Mesendoderm (in vitro differentiated cells): ENCODE measurements around the gene GFRA1.

Source experiments
- DNase-seq: peaks from one replicate; pipeline ENCODE4 v3.0.0; 2013
- H2AK5ac ChIP-seq: 2 replicates; pipeline ENCODE4 v1.6.1; 2013; ENCODE audit warnings: low read length, inconsistent platforms
- H2BK120ac ChIP-seq: 2 replicates; pipeline ENCODE4 v1.6.1; 2013; ENCODE audit warnings: low read depth, mild to moderate bottlenecking, low read length, moderate library complexity, mixed read lengths
- H2BK15ac ChIP-seq: replicated peaks from 2 replicates; pipeline ENCODE4 v1.6.1; 2013; ENCODE audit warnings: low read depth, mild to moderate bottlenecking, moderate library complexity
- H2BK5ac ChIP-seq: 2 replicates; pipeline ENCODE4 v1.6.1; 2013; ENCODE audit warnings: low read length, inconsistent platforms
- H3K18ac ChIP-seq: 2 replicates; pipeline ENCODE4 v1.6.1; 2013; ENCODE audit warnings: mild to moderate bottlenecking, low read length, mixed read lengths
- H3K23ac ChIP-seq: one replicate; pipeline ENCODE4 v1.6.1; 2013; ENCODE audit warnings: low read length
- H3K27ac ChIP-seq: 2 replicates; pipeline ENCODE4 v1.5.1; 2013; ENCODE audit warnings: low read depth, mild to moderate bottlenecking, inconsistent platforms, low read length, moderate library complexity
- H3K27me3 ChIP-seq: 2 replicates; pipeline ENCODE4 v1.6.1; 2013; ENCODE audit warnings: low read length, control low read depth, mild to moderate bottlenecking, inconsistent platforms; ENCODE audit not compliant: insufficient read depth, poor library complexity
- H3K36me3 ChIP-seq: 2 replicates; pipeline ENCODE4 v1.6.1; 2013; ENCODE audit warnings: low read length, inconsistent platforms; ENCODE audit not compliant: control insufficient read depth, insufficient read depth
- H3K4ac ChIP-seq: one replicate; pipeline ENCODE4 v1.6.1; 2013; ENCODE audit warnings: low read depth, mild to moderate bottlenecking, low read length, moderate library complexity
- H3K4me1 ChIP-seq: 2 replicates; pipeline ENCODE4 v1.6.1; 2013; ENCODE audit warnings: low read depth, low read length, inconsistent platforms; ENCODE audit not compliant: control insufficient read depth
- H3K4me2 ChIP-seq: 2 replicates; pipeline ENCODE4 v1.6.1; 2013; ENCODE audit warnings: low read length
- H3K4me3 ChIP-seq: 2 replicates; pipeline ENCODE4 v1.5.1; 2013; ENCODE audit warnings: mild to moderate bottlenecking, low read length
- H3K56ac ChIP-seq: one replicate; pipeline ENCODE4 v1.6.1; 2013; ENCODE audit warnings: low read length
- H3K79me1 ChIP-seq: 2 replicates; pipeline ENCODE4 v1.6.1; 2013; ENCODE audit warnings: low read length, inconsistent platforms
- H3K79me2 ChIP-seq: 2 replicates; pipeline ENCODE4 v1.6.1; 2013; ENCODE audit warnings: mild to moderate bottlenecking, low read length; ENCODE audit not compliant: control insufficient read depth, insufficient read depth
- H3K9ac ChIP-seq: 2 replicates; pipeline ENCODE4 v1.6.1; 2013; ENCODE audit warnings: low read length, inconsistent platforms
- H4K5ac ChIP-seq: one replicate; pipeline ENCODE4 v1.6.1; 2013; ENCODE audit warnings: low read length
- H4K8ac ChIP-seq: one replicate; pipeline ENCODE4 v1.6.1; 2013; ENCODE audit warnings: low read depth, mild to moderate bottlenecking, control low read depth, low read length, moderate library complexity
- WGBS: extraction: QIAGEN DNeasy Blood & Tissue Kit; methylation state at CpG from one replicate; pipeline ENCODE4 v1.1.7; 2013; ENCODE audit warnings: low lambda C conversion rate, missing lambda C conversion rate; ENCODE audit not compliant: insufficient coverage; ENCODE audit errors: extremely low coverage; 5-methylcytosine and 5-hydroxymethylcytosine counted together

The GFRA1 gene

DNA sequence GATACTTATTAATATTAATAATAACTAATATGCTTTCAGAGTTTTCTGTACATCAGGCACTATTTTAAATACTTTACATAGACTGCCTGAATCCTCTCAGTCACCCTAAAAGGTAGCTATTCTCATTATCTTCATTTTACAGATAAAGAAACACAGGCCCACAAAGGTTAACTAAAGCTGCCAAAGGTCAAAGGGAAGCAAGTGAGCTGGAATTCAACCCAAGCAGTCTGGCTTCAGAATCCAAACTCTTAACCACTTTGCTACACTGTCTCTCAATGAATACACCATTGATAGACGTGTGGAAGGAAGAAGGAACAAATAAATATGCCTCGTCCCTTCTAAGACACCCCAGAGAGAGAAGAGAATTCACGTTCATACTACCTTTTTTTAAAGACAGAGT lies 52.0 kb downstream of the GFRA1 start:
- no peak overlapping the region for H3K9ac ChIP-seq
- H3K79me1 ChIP-seq: no peaks in the 10 kb centered on the region
- H3K18ac ChIP-seq: no peak overlapping the region

GRCh38 chr10:116216676-116217075 lies 56.3 kb downstream of the GFRA1 start:
- no peak overlapping the region for H3K4me2 ChIP-seq
- no peak for DNase-seq

More for the DNA sequence above, 52.0 kb downstream of the GFRA1 start:
- H4K5ac ChIP-seq: no peak overlapping the region
- no peak overlapping the region for H2BK5ac ChIP-seq
- no peaks in the 10 kb centered on the region for H3K4me1 ChIP-seq
- no peak overlapping the region for H3K4ac ChIP-seq
- H3K27me3 ChIP-seq: no peaks in the 10 kb centered on the region
- no peak for DNase-seq
- no peaks in the 10 kb centered on the region for H3K36me3 ChIP-seq
- no peak overlapping the region for H4K8ac ChIP-seq
- H3K56ac ChIP-seq: no peak overlapping the region
- H3K4me2 ChIP-seq: no peak overlapping the region
- H3K4me3 ChIP-seq: no peak overlapping the region
- no CpG with 5 or more reads among the region's 3 CpGs for WGBS
- no peak overlapping the region for H2AK5ac ChIP-seq
- no peak overlapping the region for H3K27ac ChIP-seq
- H3K23ac ChIP-seq: no peak overlapping the region
- H2BK120ac ChIP-seq: no peak overlapping the region
- H2BK15ac ChIP-seq: no peak overlapping the region
- no peaks in the 10 kb centered on the region for H3K79me2 ChIP-seq

DNA sequence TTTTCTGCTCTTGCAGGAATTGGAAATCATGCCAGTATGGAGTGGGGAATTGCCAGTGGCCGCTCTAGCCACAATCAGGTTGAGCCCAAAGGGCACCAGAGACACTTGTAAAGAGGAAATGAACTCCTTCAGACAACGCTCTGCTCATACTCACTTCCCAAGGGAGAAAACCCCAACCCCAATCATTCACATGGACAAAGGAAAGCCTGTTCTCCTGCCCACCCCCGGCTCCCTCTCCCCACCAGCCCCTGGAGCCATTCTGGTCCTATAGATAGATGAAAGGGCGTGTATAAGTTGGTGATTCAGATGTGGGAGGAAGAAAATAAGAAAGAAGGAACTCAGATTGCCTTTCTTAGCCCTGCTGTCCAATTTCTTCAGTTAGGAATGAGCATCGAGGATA lies 57.4 kb downstream of the GFRA1 start:
- Histone ChIP-seq H2BK5ac (no peak overlapping the region), H3K23ac (no peak overlapping the region), H3K4me1 (no peaks in the 10 kb centered on the region), H2BK120ac (no peak overlapping the region), H3K4me2 (no peak overlapping the region), H4K8ac (no peak overlapping the region), H3K56ac (no peak overlapping the region), H3K36me3 (no peaks in the 10 kb centered on the region), H3K18ac (no peak overlapping the region), H3K79me2 (no peaks in the 10 kb centered on the region), H3K27ac (no peak overlapping the region), H3K27me3 (no peaks in the 10 kb centered on the region), H2AK5ac (no peak overlapping the region), H3K4ac (no peak overlapping the region), H2BK15ac (no peak overlapping the region), H3K4me3 (no peak overlapping the region), H4K5ac (no peak overlapping the region), H3K79me1 (no peaks in the 10 kb centered on the region), H3K9ac (no peak overlapping the region)
- no CpG with 5 or more reads among the region's 5 CpGs for WGBS
- no peak for DNase-seq

More at GRCh38 chr10:116216676-116217075, 56.3 kb downstream of the GFRA1 start:
- Histone ChIP-seq H4K8ac (no peak overlapping the region), H2BK5ac (no peak overlapping the region), H2BK15ac (no peak overlapping the region), H3K79me1 (no peaks in the 10 kb centered on the region), H3K56ac (no peak overlapping the region), H2BK120ac (no peak overlapping the region), H4K5ac (no peak overlapping the region), H3K4me1 (no peaks in the 10 kb centered on the region), H3K23ac (no peak overlapping the region), H3K27me3 (no peaks in the 10 kb centered on the region), H3K4me3 (no peak overlapping the region), H3K79me2 (no peaks in the 10 kb centered on the region), H2AK5ac (no peak overlapping the region), H3K27ac (no peak overlapping the region), H3K18ac (no peak overlapping the region), H3K9ac (no peak overlapping the region), H3K4ac (no peak overlapping the region), H3K36me3 (no peaks in the 10 kb centered on the region)
- no CpG with 5 or more reads among the region's 3 CpGs for WGBS

DNA sequence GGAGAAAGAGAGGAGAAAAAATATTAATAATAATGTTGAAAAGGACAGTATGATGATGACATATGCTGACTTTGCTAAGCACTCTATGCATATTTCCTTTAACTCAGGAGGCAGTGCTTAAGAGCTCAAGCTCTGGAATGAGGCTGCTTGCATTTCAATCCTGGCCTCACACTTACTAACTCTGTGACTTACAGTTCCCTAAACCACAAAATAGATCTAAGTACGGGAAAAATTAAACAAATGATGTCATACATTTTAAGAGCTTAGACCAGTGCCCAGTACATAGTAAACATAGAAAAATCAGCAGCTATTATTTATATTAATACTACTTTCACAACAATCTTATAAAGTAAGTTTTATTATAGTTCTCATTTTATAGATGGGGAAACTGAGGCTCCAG lies 61.3 kb downstream of the GFRA1 start:
- no peak for DNase-seq
- H3K4me1 ChIP-seq: no peaks in the 10 kb centered on the region
- no CpG with 5 or more reads among the region's 1 CpG for WGBS

GRCh38 chr10:116210588-116211346 lies 62.2 kb downstream of the GFRA1 start:
- no peaks in the 10 kb centered on the region for H3K36me3 ChIP-seq
- DNase-seq: no peak
- no peak overlapping the region for H2BK5ac ChIP-seq
- H2BK120ac ChIP-seq: no peak overlapping the region
- H4K5ac ChIP-seq: no peak overlapping the region
- no peak overlapping the region for H2BK15ac ChIP-seq
- no peak overlapping the region for H3K4ac ChIP-seq
- no peak overlapping the region for H3K9ac ChIP-seq
- H3K4me2 ChIP-seq: no peak overlapping the region
- H3K79me1 ChIP-seq: no peaks in the 10 kb centered on the region
- H3K4me3 ChIP-seq: no peak overlapping the region
- no peak overlapping the region for H3K18ac ChIP-seq
- no peak overlapping the region for H3K23ac ChIP-seq
- H3K4me1 ChIP-seq: no peaks in the 10 kb centered on the region
- H4K8ac ChIP-seq: no peak overlapping the region
- H3K27me3 ChIP-seq: no peaks in the 10 kb centered on the region
- no CpG with 5 or more reads among the region's 7 CpGs for WGBS
- H3K27ac ChIP-seq: no peak overlapping the region
- no peak overlapping the region for H3K56ac ChIP-seq
- H3K79me2 ChIP-seq: no peaks in the 10 kb centered on the region
- no peak overlapping the region for H2AK5ac ChIP-seq

More for the DNA sequence above, 61.3 kb downstream of the GFRA1 start:
- H3K18ac ChIP-seq: no peak overlapping the region
- H2BK120ac ChIP-seq: no peak overlapping the region
- H2BK15ac ChIP-seq: no peak overlapping the region
- H3K4ac ChIP-seq: no peak overlapping the region
- no peaks in the 10 kb centered on the region for H3K27me3 ChIP-seq
- no peaks in the 10 kb centered on the region for H3K36me3 ChIP-seq
- no peak overlapping the region for H4K5ac ChIP-seq
- no peak overlapping the region for H2BK5ac ChIP-seq
- no peak overlapping the region for H3K27ac ChIP-seq
- H3K56ac ChIP-seq: no peak overlapping the region
- H3K4me3 ChIP-seq: no peak overlapping the region
- H2AK5ac ChIP-seq: no peak overlapping the region
- no peak overlapping the region for H3K23ac ChIP-seq
- no peak overlapping the region for H4K8ac ChIP-seq
- H3K9ac ChIP-seq: no peak overlapping the region
- no peaks in the 10 kb centered on the region for H3K79me1 ChIP-seq
- H3K4me2 ChIP-seq: no peak overlapping the region
- no peaks in the 10 kb centered on the region for H3K79me2 ChIP-seq

DNA sequence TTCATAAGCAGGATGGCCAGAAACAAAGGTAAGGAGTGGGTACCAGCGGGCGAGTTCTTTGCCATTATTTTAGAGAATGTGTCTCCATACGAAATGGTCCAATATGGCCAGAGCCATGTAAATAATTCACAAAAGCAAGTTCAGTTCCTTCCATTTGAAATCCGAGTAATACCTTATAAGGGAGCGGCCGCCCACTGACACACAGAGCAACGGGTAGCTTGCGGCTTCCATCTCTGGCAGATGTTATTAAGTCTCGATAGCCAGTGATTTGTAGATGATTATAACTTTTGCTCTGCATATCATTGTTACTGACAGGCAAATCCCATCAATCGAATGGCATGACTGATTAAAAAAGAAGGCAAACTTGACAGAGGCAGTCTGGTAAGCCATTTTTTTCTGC lies 63.2 kb downstream of the GFRA1 start:
- H4K8ac ChIP-seq: no peak overlapping the region
- H3K79me2 ChIP-seq: no peaks in the 10 kb centered on the region
- no peak overlapping the region for H2BK5ac ChIP-seq
- no peak overlapping the region for H2BK120ac ChIP-seq
- no peak overlapping the region for H3K9ac ChIP-seq
- no peak overlapping the region for H3K23ac ChIP-seq
- no peak for DNase-seq
- no peak overlapping the region for H3K4me2 ChIP-seq
- H3K4me3 ChIP-seq: no peak overlapping the region
- WGBS: no CpG with 5 or more reads among the region's 10 CpGs
- no peak overlapping the region for H3K18ac ChIP-seq
- H3K4me1 ChIP-seq: no peaks in the 10 kb centered on the region
- no peak overlapping the region for H2AK5ac ChIP-seq
- H2BK15ac ChIP-seq: no peak overlapping the region
- H3K27me3 ChIP-seq: no peaks in the 10 kb centered on the region
- no peak overlapping the region for H3K4ac ChIP-seq
- no peaks in the 10 kb centered on the region for H3K36me3 ChIP-seq
- no peak overlapping the region for H3K56ac ChIP-seq
- H4K5ac ChIP-seq: no peak overlapping the region
- no peak overlapping the region for H3K27ac ChIP-seq
- H3K79me1 ChIP-seq: no peaks in the 10 kb centered on the region
